Hepatocyte (in vitro differentiated cells): ENCODE data around the gene SSBP3. TPM values are rescaled to one million over a fixed set of nuclear protein-coding genes. Genes with fewer than 3 reads are reported as not detected.

Experiments
- DNase-seq: peaks from one replicate; pipeline ENCODE4 v3.0.0-alpha.2; 2016; ENCODE audit warnings: low spot score
- H2AFZ ChIP-seq: fragments of 200-600 bp; sonication (generic); 2 replicates; pipeline ENCODE4 v1.6.0; 2016; ENCODE audit warnings: antibody characterized with exemption, mild to moderate bottlenecking
- H3K27ac ChIP-seq: fragments of 200-600 bp; sonication (generic); 2 replicates; pipeline ENCODE4 v1.5.1; 2016; ENCODE audit warnings: mild to moderate bottlenecking
- H3K27me3 ChIP-seq: fragments of 200-600 bp; sonication (generic); 2 replicates; pipeline ENCODE4 v1.6.1; 2016
- H3K36me3 ChIP-seq: fragments of 200-600 bp; sonication (generic); replicated peaks from 2 replicates; pipeline ENCODE4 v1.5.1; 2016; ENCODE audit warnings: low read depth; ENCODE audit not compliant: insufficient read depth
- H3K4me1 ChIP-seq: fragments of 200-600 bp; sonication (generic); 2 replicates; pipeline ENCODE4 v1.5.1; 2016; ENCODE audit warnings: mild to moderate bottlenecking, moderate library complexity; ENCODE audit not compliant: insufficient read depth
- H3K4me2 ChIP-seq: fragments of 200-600 bp; sonication (generic); 2 replicates; pipeline ENCODE4 v1.6.0; 2016
- H3K4me3 ChIP-seq: fragments of 200-600 bp; sonication (generic); 2 replicates; pipeline ENCODE4 v1.5.1; 2016; ENCODE audit warnings: mild to moderate bottlenecking
- H3K79me2 ChIP-seq: fragments of 200-600 bp; sonication (generic); 2 replicates; pipeline ENCODE4 v1.6.0; 2017; ENCODE audit warnings: mild to moderate bottlenecking
- H3K9me2 ChIP-seq: fragments of 200-600 bp; sonication (generic); replicated peaks from 2 replicates; pipeline ENCODE4 v1.6.0; 2017; ENCODE audit warnings: mild to moderate bottlenecking; ENCODE audit not compliant: insufficient read depth
- H3K9me3 ChIP-seq: fragments of 200-600 bp; sonication (generic); 2 replicates; pipeline ENCODE4 v1.5.1; 2016; ENCODE audit warnings: low read depth, mild to moderate bottlenecking
- H4K20me1 ChIP-seq: fragments of 200-600 bp; sonication (generic); 2 replicates; pipeline ENCODE4 v1.6.0; 2016; ENCODE audit warnings: mild to moderate bottlenecking; ENCODE audit not compliant: insufficient read depth, poor library complexity, severe bottlenecking
- EZH2 ChIP-seq: fragments of 200-600 bp; sonication (generic); IDR thresholded peaks from 2 replicates; pipeline ENCODE4 v1.6.1; 2016; ENCODE audit warnings: antibody characterized with exemption, mild to moderate bottlenecking, borderline replicate concordance
- EZH2phosphoT487 ChIP-seq: fragments of 200-600 bp; sonication (generic); IDR thresholded peaks from one replicate; pipeline ENCODE4 v1.6.1; 2018; ENCODE audit warnings: antibody characterized with exemption, mild to moderate bottlenecking, low read depth, moderate library complexity; ENCODE audit not compliant: unreplicated experiment, severe bottlenecking
- WGBS: methylation state at CpG from one replicate; pipeline ENCODE4 v1.1.6; 2016; ENCODE audit warnings: low lambda C conversion rate; ENCODE audit errors: missing lambda C conversion rate; 5-methylcytosine and 5-hydroxymethylcytosine counted together
- polyA plus RNA-seq: library from polyadenylated mRNA; unstranded; fragments of >200 nt; fragmentation: Nextera tagmentation; extraction: Ambion mirVana; gene quantifications from 2 replicates; pipeline ENCODE4 v1.2.1, GENCODE V29; 2016
- total RNA-seq: library from RNA; depleted of rRNA; stranded (reverse); fragments of >200 nt; gene quantifications from 2 replicates; pipeline ENCODE4 v1.2.3, GENCODE V29; 2014
- TF ChIP-seq, protein P1 (sequence below): fragments of 200-600 bp; sonication (generic); IDR thresholded peaks from 2 replicates; pipeline ENCODE4 v1.5.1; 2016; ENCODE audit warnings: antibody characterized with exemption, mild to moderate bottlenecking; ENCODE audit not compliant: poor library complexity

Gene SSBP3
- total and polyA plus RNA-seq, 2 experiments from 2014 or later = 25.8 to 47.2 TPM

DNA sequence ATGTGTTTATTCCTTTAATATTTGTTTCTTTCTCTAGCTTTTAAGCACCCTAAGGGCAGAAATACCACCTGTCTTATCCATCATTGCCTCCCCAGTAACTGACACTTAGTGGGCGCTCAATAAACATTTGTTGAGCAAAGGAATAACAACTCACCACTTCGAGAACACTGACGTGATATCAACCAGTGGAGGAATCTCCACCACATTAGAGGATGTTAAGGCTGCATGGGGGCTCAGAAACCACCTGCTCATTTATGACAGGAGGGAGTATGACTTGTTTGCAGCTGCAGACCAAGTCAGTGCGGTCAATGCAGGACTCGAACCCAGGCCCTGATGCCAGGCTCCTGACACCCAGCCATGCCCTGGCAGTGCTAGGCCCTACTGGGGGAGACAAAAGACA is 103.6 kb downstream of the SSBP3 start:
- Histone ChIP-seq H3K4me2 (no peak overlapping the region), H2AFZ (no peak overlapping the region), H3K79me2 (peaks cover 98% of the 10 kb centered on the region), H3K36me3 (no peaks in the 10 kb centered on the region), H4K20me1 (peaks cover 82% of the 10 kb centered on the region), H3K4me3 (no peak overlapping the region), H3K4me1 (peaks cover 29% of the 10 kb centered on the region), H3K27me3 (no peaks in the 10 kb centered on the region), H3K27ac (no peak overlapping the region), H3K9me2 (no peaks in the 10 kb centered on the region), H3K9me3 (no peaks in the 10 kb centered on the region)
- DNase-seq = no peak
- WGBS = 97% methylated on average over 5 of the region's 5 CpGs
- TF ChIP-seq EZH2 (no peak), EZH2phosphoT487 (no peak)
- TF ChIP-seq, protein P1, sequence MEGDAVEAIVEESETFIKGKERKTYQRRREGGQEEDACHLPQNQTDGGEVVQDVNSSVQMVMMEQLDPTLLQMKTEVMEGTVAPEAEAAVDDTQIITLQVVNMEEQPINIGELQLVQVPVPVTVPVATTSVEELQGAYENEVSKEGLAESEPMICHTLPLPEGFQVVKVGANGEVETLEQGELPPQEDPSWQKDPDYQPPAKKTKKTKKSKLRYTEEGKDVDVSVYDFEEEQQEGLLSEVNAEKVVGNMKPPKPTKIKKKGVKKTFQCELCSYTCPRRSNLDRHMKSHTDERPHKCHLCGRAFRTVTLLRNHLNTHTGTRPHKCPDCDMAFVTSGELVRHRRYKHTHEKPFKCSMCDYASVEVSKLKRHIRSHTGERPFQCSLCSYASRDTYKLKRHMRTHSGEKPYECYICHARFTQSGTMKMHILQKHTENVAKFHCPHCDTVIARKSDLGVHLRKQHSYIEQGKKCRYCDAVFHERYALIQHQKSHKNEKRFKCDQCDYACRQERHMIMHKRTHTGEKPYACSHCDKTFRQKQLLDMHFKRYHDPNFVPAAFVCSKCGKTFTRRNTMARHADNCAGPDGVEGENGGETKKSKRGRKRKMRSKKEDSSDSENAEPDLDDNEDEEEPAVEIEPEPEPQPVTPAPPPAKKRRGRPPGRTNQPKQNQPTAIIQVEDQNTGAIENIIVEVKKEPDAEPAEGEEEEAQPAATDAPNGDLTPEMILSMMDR = no peak

DNA sequence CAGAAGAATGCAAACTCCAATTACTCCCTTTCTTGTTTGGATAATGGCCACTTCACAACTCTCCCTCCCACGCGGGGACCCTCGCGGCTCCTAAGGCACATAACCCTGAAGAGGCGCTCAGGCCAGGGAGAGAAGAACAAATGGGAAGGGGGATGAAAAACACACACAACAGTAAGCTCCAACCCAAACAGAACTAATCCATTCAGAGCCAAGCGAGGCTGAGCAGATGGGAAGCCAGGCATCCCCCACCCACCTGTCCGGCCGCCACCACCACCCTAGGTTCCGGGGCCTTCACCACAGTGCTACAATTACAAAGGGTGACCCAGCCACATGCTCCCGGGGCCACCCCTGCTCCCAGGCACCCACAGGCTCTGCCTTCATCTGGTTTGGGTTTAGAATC is 104.7 kb downstream of the SSBP3 start:
- Histone ChIP-seq H3K9me3 (no peaks in the 10 kb centered on the region), H4K20me1 (peaks cover 88% of the 10 kb centered on the region), H3K79me2 (peaks cover 98% of the 10 kb centered on the region), H3K36me3 (no peaks in the 10 kb centered on the region), H3K9me2 (no peaks in the 10 kb centered on the region), H3K27me3 (no peaks in the 10 kb centered on the region), H3K27ac (no peak overlapping the region), H3K4me3 (no peak overlapping the region), H3K4me1 (peaks cover 30% of the 10 kb centered on the region), H3K4me2 (no peak overlapping the region), H2AFZ (no peak overlapping the region)
- 66% methylated on average over 6 of the region's 10 CpGs for WGBS
- TF ChIP-seq EZH2 (no peak), EZH2phosphoT487 (no peak)
- TF ChIP-seq, protein P1 = no peak
- DNase-seq = no peak

DNA sequence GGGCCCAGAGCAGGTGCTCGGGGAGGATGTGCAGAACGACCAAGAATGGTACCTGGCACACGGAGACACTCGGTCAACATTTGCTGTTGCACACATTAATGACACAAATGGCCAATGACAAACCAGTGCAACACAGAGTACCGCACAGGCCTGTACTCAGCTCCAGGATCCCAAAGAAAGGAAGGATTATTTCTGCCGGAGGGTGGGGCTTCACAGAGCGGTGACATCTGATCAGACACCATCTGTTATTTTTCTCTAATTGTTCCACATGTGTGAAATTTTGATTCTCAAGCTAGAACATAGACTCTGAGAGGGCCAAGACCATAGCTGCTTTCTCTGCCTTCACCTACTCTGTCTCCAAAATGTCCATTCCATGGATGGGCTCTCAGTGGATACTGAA is 105.8 kb downstream of the SSBP3 start:
- Histone ChIP-seq H3K27ac (no peak overlapping the region), H3K27me3 (no peaks in the 10 kb centered on the region), H2AFZ (no peak overlapping the region), H3K4me1 (peaks cover 34% of the 10 kb centered on the region), H3K9me3 (no peaks in the 10 kb centered on the region), H3K79me2 (peaks cover 98% of the 10 kb centered on the region), H3K36me3 (no peaks in the 10 kb centered on the region), H4K20me1 (peaks cover 89% of the 10 kb centered on the region), H3K9me2 (no peaks in the 10 kb centered on the region), H3K4me3 (no peak overlapping the region), H3K4me2 (no peak overlapping the region)
- DNase-seq = no peak
- 89% methylated on average over 7 of the region's 7 CpGs for WGBS
- TF ChIP-seq, protein P1 = no peak
- TF ChIP-seq EZH2phosphoT487 = no peak
- no peak for TF ChIP-seq EZH2

DNA sequence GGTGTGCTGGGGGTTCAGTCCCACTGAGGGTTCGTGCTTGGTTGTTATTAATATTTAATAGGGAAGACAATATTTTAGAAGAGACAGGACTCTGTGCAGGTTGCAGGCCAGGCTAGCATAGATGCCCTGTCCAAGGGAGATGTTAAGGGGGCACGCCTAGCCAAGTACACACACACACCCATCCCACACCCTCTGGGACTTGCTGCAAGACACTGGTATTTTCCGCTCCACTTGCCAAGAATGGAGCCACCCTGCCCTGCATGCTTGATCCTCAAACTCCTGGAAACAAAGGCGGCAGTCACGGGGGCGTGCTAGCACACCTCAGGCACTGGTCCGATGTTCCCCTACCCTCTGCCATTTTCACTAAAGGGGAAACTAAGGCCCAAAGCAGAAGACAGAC is 107.2 kb downstream of the SSBP3 start:
- peak overlapping the region; percentile 76 for H3K27ac ChIP-seq
- no peak overlapping the region for H3K4me3 ChIP-seq
- peaks cover 98% of the 10 kb centered on the region for H3K79me2 ChIP-seq
- no peak for DNase-seq
- H3K36me3 ChIP-seq = no peaks in the 10 kb centered on the region
- peaks cover 44% of the 10 kb centered on the region for H3K4me1 ChIP-seq
- H3K27me3 ChIP-seq = no peaks in the 10 kb centered on the region
- no peaks in the 10 kb centered on the region for H3K9me2 ChIP-seq
- no peak for TF ChIP-seq EZH2phosphoT487
- no peak for TF ChIP-seq EZH2
- TF ChIP-seq, protein P1 = no peak
- peaks cover 88% of the 10 kb centered on the region for H4K20me1 ChIP-seq
- 82% methylated on average over 7 of the region's 7 CpGs for WGBS
- peak overlapping the region; percentile 68 for H3K4me2 ChIP-seq
- no peaks in the 10 kb centered on the region for H3K9me3 ChIP-seq
- H2AFZ ChIP-seq = no peak overlapping the region
